ENCODE measurements around the gene AKIRIN2. TPM values are rescaled to one million over a fixed set of nuclear protein-coding genes. Genes with fewer than 3 reads are reported as not detected.

AKIRIN2 gene
- total RNA-seq, 2 donors from 2014 or later, result 70.4 to 73.5 TPM

DNA sequence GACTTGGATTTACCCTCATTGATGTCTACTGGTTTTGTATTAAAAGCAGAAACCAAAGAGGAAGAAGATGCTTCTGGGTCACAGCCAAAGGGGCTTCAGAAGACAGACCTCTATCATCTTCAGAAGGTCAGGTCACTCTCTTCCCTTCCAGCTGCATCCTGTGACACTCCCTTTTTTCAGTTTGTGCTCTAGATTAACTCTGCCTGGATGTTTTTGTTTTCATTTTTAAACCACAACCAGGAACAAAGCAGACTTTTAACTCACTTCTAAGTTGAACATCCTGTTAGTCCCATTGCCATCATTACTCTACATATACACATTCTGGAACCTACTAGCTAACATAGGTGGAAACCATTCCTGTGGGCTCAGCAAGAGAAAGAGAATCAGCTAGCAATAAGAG, 45.2 kb downstream of the AKIRIN2 start:
- no peak overlapping the region for H3K27ac ChIP-seq (ENCODE audit: low read depth, low read length)
- no peak overlapping the region for H3K4me3 ChIP-seq (ENCODE audit: low read length)
- peaks cover 2% of the 10 kb centered on the region for H3K4me1 ChIP-seq (ENCODE audit: control insufficient read depth, insufficient read depth, low read length)
- H3K36me3 ChIP-seq (ENCODE audit: control insufficient read depth, insufficient read depth, low read length), result peaks cover 63% of the 10 kb centered on the region
- H3K9me3 ChIP-seq (ENCODE audit: control insufficient read depth, low read length), result peaks cover 4% of the 10 kb centered on the region
- no peaks in the 10 kb centered on the region for H3K27me3 ChIP-seq (ENCODE audit: control insufficient read depth, insufficient read depth, low read length, poor library complexity, severe bottlenecking)
- DNase-seq, result no peak
- H3K9me3 Mint-ChIP-seq, result no peaks in the 10 kb centered on the region
- H3K36me3 Mint-ChIP-seq (ENCODE audit: low read depth), result peaks cover 67% of the 10 kb centered on the region
- H3K4me3 Mint-ChIP-seq, result no peak overlapping the region
- no peaks in the 10 kb centered on the region for H3K27me3 Mint-ChIP-seq (ENCODE audit: insufficient read depth)
- H3K4me1 Mint-ChIP-seq, result peaks cover 14% of the 10 kb centered on the region
- no peak overlapping the region for H3K27ac Mint-ChIP-seq
- TF ChIP-seq, protein P1, sequence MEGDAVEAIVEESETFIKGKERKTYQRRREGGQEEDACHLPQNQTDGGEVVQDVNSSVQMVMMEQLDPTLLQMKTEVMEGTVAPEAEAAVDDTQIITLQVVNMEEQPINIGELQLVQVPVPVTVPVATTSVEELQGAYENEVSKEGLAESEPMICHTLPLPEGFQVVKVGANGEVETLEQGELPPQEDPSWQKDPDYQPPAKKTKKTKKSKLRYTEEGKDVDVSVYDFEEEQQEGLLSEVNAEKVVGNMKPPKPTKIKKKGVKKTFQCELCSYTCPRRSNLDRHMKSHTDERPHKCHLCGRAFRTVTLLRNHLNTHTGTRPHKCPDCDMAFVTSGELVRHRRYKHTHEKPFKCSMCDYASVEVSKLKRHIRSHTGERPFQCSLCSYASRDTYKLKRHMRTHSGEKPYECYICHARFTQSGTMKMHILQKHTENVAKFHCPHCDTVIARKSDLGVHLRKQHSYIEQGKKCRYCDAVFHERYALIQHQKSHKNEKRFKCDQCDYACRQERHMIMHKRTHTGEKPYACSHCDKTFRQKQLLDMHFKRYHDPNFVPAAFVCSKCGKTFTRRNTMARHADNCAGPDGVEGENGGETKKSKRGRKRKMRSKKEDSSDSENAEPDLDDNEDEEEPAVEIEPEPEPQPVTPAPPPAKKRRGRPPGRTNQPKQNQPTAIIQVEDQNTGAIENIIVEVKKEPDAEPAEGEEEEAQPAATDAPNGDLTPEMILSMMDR (conservative IDR thresholded peaks at IDR 0.05), result no peak
- no peak overlapping the region for H3K9ac ChIP-seq (ENCODE audit: extremely low read depth, low read length, poor library complexity, severe bottlenecking)

DNA sequence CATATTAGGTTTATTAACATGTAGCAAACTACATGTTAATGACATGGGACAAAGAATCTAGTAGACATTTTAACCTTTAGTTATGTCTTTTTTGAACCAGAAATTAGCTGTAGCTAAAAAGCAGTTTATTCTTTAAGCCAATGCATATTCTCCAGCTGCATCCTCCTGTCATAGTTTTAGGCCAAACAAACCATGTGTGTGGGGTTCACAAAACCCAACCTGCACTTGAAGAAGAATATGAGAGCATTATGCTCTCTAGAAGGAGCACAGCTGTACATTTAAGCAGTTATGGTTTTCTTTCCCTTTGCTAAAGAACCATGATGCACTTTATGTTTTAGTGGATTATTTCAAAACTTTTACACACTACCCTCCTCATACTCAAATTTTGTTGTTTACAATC, 46.2 kb downstream of the AKIRIN2 start:
- Mint-ChIP-seq H3K9me3 (no peaks in the 10 kb centered on the region), H3K27ac (no peak overlapping the region), H3K4me1 (peaks cover 14% of the 10 kb centered on the region), H3K27me3 (ENCODE audit: insufficient read depth) (no peaks in the 10 kb centered on the region), H3K36me3 (ENCODE audit: low read depth) (peaks cover 58% of the 10 kb centered on the region), H3K4me3 (no peak overlapping the region)
- peaks cover 2% of the 10 kb centered on the region for H3K4me1 ChIP-seq (ENCODE audit: control insufficient read depth, insufficient read depth, low read length)
- H3K36me3 ChIP-seq (ENCODE audit: control insufficient read depth, insufficient read depth, low read length), result peaks cover 63% of the 10 kb centered on the region
- H3K27ac ChIP-seq (ENCODE audit: low read depth, low read length), result no peak overlapping the region
- no peak overlapping the region for H3K9ac ChIP-seq (ENCODE audit: extremely low read depth, low read length, poor library complexity, severe bottlenecking)
- DNase-seq, result no peak
- TF ChIP-seq, protein P1 (conservative IDR thresholded peaks at IDR 0.05), result no peak
- H3K9me3 ChIP-seq (ENCODE audit: control insufficient read depth, low read length), result peaks cover 4% of the 10 kb centered on the region
- no peak overlapping the region for H3K4me3 ChIP-seq (ENCODE audit: low read length)
- no peaks in the 10 kb centered on the region for H3K27me3 ChIP-seq (ENCODE audit: control insufficient read depth, insufficient read depth, low read length, poor library complexity, severe bottlenecking)

DNA sequence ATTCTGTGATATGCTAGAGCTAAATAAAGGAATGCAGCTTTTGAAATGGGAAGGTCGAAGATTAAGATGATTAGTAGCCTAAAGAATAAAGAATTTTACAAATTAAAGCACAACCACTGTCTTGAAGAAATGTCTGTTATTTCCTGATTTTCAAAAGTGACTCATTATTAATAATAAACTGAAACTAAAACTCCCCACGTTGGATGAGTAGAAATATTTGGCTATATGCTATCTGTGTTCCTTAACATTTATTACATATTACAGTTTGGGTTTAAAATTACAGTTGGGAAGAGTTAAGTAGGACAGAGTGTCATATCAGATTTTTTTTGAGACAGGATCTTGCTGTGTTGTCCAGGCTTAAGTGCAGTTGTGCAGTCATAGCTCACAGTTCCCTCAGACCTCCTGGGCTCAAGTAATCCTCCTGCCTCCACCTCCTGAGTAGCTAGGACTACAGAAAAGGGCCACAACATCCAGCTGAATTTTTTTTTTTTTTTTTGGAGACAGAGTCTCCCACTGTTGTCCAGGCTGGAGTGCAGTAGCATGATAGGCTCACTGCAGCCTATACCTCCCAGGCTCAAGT, 47.1 kb downstream of the AKIRIN2 start:
- peaks cover 14% of the 10 kb centered on the region for H3K4me1 Mint-ChIP-seq
- Histone ChIP-seq H3K4me3 (ENCODE audit: low read length) (no peak overlapping the region), H3K4me1 (ENCODE audit: control insufficient read depth, insufficient read depth, low read length) (peaks cover 2% of the 10 kb centered on the region), H3K27me3 (ENCODE audit: control insufficient read depth, insufficient read depth, low read length, poor library complexity, severe bottlenecking) (no peaks in the 10 kb centered on the region), H3K27ac (ENCODE audit: low read depth, low read length) (no peak overlapping the region), H3K9me3 (ENCODE audit: control insufficient read depth, low read length) (peaks cover 4% of the 10 kb centered on the region), H3K9ac (ENCODE audit: extremely low read depth, low read length, poor library complexity, severe bottlenecking) (no peak overlapping the region), H3K36me3 (ENCODE audit: control insufficient read depth, insufficient read depth, low read length) (peaks cover 59% of the 10 kb centered on the region)
- no peak for DNase-seq
- H3K27ac Mint-ChIP-seq, result no peak overlapping the region
- H3K27me3 Mint-ChIP-seq (ENCODE audit: insufficient read depth), result no peaks in the 10 kb centered on the region
- WGBS, 2 experiments (ENCODE audit: insufficient coverage in 1 of 2, insufficient read length in 1 of 2), result 67% methylated on average over 1 of the region's 2 CpGs; no CpG with 5 or more reads in 1 of the 2 experiments
- no peak overlapping the region for H3K4me3 Mint-ChIP-seq
- no peaks in the 10 kb centered on the region for H3K9me3 Mint-ChIP-seq
- TF ChIP-seq, protein P1 (conservative IDR thresholded peaks at IDR 0.05), result no peak
- peaks cover 50% of the 10 kb centered on the region for H3K36me3 Mint-ChIP-seq (ENCODE audit: low read depth)

Data from endodermal cell (in vitro differentiated cells).